ENCODE measurements around the gene ANGPTL7.
"Not testable (repeated sequence)": the region's sequence is repeated elsewhere in the genome, so short reads cannot be mapped to it uniquely, and the experiment has no call there.

Gene ANGPTL7, protein sequence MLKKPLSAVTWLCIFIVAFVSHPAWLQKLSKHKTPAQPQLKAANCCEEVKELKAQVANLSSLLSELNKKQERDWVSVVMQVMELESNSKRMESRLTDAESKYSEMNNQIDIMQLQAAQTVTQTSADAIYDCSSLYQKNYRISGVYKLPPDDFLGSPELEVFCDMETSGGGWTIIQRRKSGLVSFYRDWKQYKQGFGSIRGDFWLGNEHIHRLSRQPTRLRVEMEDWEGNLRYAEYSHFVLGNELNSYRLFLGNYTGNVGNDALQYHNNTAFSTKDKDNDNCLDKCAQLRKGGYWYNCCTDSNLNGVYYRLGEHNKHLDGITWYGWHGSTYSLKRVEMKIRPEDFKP

DNA sequence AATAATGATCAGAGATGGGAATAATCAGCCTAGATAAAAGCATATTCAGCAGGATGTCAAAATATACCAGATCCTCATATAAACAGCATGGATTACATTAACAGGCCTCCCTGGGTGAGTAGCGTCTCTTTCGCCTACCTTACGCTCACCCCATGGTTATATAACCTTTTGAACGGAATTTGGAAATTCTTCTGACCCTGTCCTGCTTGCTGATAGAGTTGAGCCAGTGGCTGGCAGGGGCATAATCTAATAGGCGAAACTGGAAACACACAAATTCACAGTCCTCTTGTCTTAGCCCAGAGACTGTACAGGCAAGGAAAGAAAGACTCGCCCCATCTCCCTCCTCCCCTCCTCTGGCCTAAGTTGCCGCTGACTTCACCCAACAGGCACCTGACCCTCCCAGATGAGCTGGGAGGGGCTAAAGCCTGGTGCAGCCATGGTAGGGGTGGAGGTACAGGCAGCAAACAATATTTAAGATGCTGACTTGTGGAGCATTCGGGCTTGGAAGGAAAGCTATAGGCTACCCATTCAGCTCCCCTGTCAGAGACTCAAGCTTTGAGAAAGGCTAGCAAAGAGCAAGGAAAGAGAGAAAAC is at the start of gene ANGPTL7:
ANGPTL7 (plus strand) TSS at position 498 of the 594 bp plus-strand sequence. CDS start 225 bp downstream, outside the sequence.
- no peak for DNase-seq

DNA sequence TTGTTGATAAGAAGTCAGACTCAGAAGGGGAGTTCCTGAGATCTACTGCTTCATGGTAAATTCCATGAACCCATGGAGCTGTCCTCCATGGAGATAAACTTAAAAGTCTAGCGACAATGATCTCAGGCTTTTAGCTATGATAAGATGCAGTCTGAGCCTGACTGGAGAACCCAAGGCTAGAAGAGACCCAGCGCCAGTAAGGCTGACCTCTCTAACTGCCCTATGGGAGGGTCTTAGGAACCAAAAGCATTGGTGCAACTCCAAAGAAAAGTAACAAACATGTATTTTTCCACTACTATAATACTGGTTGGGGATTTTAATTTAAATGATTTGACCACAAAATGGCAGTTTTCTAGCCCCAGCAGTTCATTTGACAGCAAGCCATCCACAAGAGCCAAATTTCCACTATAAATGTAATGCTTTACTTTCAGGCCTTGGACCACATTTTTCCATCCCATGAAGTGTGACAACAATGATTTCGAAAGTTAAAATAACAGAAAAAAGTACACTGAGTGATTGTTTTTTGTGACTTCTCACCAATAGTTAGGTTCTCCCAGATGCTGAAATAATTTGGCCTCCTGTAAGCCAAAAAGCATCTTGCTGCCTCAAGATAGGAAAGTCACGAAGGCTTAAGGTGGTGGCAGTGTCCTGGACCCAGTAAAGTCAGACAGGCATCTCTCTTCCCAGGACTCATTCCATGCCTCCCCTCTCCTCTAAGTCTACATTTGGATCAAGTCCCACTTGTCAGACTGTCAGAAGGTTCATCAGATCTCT is 46.4 kb upstream of the ANGPTL7 start:
- DNase-seq: no peak

DNA sequence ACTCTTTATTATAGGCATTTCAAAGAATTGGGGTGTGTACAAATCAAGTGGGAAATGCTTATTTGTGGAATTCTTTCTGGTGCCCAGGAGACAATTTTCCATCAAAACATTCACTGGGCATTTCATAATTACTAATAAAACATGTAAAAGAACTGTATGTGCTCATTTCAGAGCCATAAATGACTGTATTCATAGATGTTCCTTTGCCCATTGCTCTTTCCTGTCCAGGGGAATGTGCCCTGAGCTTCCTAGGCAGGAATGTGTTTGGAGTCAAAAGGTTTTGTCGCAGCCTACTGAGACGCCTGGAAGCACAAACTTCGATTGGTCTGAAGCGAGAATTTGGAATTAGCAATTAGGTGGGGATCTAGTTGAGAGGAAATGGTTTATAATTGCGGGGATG is 45.8 kb upstream of the ANGPTL7 start:
- no peak for DNase-seq

DNA sequence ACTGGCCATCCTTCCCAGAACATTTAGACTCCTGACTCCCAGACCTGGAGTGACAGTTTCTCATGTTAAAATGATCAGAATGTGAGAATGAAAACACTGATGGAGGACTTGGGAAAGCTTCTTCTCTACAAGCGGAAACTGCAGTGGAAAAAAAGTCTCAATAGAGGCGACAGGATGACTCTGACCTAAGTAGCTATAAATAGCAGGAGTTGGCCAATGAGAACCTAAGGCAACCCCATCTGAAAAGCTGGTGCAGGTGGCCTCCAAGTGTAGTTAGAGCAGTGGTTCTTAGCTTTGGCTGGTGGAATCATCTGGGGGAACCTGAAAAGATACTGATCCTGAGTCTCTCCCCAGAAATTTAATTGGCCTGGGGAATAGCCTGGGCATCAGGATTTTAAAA is 45.2 kb upstream of the ANGPTL7 start:
- no peak for DNase-seq

DNA sequence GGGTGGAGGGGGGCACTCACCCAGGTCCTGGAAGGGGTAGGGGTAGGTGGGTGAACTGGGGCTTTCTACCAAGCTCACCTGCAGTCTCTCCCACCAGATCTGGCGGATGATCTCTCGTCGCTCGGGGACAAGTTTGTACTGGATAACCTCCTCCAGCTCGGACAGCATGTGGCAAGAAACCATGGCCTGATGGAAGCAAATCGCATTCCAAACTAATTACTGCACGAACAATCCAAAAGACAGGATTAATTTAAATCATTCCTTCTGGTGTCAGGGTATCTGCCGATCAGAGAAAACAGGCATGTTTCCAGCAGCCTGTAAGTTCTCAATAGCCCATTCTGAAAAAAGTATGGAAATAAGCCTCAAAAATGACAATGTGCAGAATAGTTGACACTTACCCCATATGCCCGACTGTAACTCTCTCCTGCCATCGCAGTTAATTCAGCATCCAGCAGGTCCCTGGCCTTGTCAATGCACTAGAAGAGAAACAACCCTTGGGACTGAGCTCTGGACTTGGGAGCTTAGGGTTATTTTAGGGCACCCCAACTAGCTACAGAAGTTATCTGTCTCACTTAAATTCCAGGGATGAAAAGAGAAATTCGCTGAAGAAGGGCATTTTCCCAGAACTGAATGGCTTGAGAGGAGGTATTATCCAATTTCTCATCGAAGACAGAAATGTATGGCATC is 44.4 kb upstream of the ANGPTL7 start:
- DNase-seq: no peak

DNA sequence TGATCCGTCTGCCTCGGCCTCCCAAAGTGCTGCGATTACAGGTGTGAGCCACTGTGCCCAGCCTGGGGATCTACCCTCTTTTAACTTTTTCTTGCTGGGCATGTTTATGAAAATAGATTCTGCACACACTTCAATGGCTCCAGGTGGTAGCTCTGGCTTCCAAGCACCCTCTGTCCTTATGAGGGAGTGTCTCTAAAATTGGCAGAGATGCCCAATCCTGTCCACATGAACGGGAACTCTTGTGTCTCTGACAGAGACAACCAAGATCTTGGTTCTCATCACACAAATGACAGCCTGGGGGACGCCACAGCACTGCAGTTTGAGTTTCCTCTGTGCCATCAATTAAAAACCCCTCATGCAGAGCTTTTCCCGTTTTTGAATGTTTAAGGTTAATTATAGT is 43.4 kb upstream of the ANGPTL7 start:
- DNase-seq: no peak

DNA sequence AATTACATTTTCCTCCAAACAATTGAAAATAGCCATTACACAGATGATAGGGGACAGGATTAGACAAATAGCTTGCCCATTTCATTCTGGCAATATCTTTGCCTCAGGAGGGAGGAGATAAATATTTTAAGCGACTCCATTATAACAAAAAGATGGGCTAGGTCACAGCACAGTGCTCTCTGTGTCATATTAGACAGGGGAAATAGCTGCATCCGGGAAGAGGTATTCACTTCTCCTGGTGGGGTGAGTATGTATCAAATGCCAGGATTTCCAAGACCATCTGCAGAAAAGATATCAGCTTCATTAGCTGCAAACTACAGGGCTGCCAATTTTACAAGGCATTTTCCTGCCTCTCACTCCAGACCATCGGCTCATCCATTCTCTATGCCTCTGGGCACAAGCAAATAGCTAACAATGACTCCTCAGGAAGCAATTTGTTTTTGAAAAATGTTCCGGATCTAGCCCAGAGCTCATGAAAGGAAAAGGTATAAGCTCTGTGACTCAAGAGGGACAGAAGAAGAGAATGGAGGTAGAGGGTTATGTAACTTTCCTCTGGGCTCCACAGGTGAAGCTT is 41.9 kb upstream of the ANGPTL7 start:
- no peak for DNase-seq

DNA sequence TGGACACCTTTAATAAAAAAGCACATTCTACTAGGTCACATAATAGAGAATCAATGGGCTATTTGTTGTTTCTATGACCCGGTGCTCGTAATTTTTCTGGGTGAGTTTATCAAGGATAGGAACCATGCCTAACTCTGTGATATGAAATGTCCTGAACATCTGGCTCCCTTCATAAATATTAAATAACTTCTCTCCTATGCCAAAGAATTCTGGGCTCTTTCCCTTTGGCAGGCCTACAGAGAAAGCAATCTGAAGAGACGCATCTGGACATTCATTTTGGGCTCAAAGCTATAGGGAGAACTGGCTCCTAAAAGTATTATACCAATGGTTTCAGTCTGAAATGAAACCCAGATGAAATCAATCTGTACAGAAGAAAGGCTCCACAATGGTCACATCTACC is 38.8 kb upstream of the ANGPTL7 start:
- no peak for DNase-seq

DNA sequence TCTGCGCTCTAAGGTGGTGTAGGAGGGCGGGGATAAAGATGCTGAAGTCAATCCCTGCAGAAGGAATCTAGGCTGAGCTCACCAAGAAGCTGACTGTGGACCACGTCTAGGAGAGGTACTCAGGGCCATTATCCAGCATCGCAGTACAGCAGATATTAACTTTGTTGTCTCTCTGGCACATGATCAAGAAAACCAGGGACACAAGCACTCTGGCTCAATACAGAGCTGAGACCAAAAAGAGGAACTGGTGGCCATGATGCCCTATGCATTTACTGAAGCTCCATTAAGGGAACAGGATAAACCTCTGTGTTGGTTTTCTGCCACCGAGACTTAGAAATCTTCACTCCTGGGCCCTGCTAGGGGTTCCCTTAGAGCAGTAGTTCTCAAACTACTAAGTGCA is 38.0 kb upstream of the ANGPTL7 start:
- DNase-seq: no peak

DNA sequence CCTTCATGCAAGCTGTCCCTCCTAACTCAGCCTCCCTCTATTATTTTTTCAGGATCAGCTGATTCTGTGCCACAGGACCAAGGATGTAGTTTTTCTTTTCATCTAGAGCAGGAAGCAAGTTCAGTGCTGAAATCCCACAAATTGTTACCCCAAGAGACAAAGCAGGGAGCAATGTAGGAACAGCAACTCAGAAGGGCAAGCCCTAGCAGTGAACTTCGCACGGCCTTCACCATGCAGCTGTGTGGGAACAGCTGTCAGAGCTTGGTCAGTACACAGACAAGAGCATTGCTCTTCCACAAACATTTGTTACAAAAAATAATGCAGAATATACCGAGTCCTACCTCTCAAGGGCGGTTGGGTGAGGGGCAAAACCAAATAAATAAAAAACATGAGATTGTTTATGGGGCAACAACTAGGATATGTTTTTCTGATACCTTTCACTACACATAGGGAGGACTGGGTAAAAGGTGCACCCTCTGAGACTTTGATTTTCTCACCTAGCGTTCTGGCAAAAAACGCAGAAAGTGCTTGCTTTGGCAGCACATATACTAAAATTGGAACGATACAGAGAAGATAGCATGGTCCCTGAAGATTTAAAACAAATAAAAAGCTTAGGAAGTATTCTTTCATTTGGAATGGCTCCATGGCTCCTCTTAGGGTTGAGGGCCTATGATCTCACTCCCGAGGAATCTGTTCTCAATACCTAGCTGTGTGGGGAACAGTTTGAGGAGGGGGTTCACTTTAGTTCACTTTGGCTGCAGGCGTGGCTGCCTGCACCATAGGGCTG is 37.1 kb upstream of the ANGPTL7 start:
- DNase-seq: no peak

DNA sequence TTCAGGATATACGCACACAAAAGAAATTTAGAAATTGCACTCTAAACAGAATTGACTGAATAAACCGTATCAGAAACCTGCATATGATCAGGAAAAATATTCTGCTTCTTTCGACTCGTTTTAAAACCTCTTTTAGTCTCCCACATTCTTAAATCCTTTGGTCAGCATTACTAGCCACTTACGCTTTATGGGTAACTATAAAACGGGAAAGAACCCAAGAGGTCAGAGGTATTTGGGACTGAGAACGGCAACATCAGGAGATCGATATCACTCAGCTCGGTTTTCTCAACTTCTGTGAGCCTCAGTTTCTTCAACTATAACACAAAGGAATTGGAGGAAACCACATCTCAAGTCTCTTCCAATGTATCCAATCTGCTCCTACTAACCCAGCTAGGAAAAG is 36.4 kb upstream of the ANGPTL7 start:
- no peak for DNase-seq

DNA sequence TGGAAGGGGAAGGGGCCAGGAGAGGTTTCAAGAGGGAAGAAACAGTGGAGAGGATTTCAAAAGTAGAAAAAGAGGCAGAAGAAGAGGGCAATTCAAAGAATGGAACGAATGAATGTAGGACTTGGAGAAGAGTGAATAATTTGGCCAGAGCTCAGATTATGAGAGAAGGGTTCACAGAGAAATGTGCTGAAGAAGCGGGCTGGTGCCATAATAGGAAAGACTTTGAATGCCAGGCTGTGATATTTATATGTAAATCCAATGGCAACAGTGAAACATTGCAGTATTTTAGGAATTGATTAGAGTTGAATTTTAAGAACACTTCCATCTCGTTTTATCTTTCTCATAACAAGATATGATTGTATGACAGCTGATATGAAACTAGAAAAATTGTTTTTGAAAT is 36.0 kb upstream of the ANGPTL7 start:
- DNase-seq: no peak

DNA sequence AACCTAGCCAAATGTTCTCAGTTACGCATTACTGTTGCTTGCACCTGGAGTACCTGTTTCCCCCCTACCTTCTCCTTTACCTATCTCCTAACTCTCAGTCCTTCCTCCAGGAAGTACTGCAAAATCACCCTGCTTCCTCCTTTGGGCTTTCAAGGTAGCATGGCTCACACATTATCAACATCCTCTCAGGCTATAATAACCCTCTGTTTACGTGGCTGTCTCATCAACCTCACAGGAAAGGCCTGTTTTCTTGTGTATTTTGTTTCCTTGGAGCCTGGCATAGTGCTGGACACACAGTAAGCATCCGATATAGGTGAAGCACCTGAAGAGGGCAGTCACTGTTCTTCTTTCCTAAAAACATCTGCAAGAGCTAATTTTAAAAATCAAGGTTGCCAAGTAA is 32.7 kb upstream of the ANGPTL7 start:
- DNase-seq: no peak

DNA sequence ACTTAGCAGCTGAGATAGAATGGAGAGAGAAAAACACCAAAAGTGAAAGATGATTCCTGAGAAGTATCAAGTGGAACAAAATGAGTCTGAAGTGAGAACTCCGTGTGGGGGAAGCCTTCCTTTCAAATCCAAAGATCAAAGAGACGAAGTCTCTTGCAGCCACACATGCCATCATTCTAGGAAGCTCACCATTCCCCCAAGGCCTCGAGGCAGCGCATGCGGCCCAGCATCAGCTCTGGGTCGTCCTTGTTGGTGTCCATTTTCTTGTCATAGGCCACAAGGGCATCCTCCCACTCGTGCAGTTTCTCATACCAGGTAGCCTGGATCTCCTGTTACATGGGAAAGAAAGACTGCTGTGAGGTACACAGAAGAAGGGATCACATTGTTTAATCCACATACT is 32.2 kb upstream of the ANGPTL7 start:
- DNase-seq: no peak

DNA sequence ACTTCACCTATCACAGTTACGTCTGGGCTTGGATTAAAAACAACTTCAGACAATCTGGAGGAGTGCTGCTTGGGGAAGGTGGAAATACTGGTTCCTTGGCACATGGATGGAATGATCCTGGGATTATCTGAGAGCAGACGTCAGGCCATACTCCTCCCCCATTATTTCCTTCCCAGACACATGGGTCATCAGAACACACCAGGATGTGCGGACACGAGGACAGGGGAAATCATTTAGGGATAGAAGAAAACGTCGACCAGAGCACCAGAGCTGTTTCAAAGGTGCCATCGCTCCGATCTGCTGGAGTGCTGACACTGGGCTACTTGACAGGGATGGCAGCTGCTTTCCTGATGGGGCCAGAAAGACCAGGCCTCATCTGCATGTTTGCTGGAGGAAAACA is 31.8 kb upstream of the ANGPTL7 start:
- DNase-seq: no peak

DNA sequence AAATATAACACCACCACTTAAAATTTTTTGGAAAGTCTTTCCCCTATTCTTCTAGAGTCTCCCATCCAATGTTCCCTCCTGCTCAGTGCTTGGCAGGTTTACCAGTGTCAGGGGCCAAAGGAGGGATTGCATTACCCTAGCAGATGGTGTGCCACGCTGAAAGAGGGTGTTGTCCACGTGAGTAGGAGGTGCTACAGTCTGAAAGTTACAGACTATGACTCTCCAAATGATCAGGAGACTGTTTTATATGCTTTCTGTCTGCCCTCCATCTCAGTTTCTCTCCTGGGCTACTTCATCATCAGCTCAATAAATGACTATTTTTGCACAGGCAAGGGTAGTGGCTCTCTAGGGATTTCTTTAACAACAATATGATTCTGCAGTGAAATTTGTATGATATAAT is 31.3 kb upstream of the ANGPTL7 start:
- no peak for DNase-seq

DNA sequence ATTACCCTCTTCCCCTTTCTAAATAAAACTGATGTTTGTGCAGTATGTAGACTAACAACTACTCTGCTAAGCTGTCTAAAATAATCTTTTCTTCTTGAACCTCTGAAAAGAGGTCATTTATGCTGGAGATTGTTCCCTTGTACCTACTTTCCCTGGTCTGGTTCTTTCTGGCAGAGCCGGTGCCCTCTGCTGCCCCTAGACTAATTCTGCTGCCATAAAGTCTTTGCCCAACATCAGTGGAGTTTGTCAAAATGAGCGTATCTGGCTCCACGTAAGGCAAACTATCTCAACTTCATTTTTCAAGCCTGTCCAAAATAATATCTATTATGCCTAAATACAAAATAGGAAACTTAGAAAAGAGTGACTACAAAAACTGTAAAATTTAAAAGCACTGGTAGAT is 30.9 kb upstream of the ANGPTL7 start:
- DNase-seq: no peak

DNA sequence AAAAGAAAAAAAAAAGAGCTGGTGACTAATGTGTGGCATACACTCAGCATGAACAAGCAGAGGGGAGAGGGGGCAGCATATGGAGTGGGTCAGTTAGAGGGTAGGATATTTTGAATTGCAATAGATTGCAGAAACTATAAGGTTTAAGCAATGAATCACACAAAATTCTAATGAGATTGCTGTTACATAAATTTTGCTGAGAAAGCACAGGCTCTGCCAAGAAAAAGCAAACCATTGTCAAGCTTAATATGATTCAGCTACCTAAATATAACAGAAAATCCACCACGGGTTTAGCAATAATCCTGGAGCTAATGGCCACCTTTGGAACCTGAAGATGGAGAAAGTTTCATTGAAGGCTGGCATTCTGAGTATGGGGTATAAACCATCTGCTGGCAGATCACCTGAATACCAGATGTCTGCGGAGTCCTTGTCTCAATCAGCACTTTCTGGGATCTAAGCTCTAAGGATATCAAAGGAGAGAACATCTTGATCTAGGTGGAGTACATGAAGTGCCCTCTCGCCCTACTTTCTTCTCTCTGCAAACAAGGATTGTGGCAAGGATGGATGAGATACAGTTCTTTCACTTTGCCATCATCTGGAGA is 30.3 kb upstream of the ANGPTL7 start:
- DNase-seq: no peak

DNA sequence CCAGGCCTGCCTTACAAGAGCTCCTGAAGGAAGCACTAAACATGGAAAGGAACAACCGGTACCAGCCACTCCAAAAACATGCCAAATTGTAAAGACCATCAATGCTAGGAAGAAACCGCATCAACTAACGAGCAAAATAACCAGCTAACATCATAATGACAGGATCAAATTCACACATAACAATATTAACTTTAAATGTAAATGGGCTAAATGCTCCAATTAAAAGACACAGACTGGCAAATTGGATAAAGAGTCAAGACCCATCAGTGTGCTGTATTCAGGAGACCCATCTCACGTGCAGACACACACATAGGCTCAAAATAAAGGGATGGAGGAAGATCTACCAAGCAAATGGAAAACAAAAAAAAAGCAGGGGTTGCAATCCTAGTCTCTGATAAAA is 26.4 kb upstream of the ANGPTL7 start:
- not testable (repeated sequence) for DNase-seq

DNA sequence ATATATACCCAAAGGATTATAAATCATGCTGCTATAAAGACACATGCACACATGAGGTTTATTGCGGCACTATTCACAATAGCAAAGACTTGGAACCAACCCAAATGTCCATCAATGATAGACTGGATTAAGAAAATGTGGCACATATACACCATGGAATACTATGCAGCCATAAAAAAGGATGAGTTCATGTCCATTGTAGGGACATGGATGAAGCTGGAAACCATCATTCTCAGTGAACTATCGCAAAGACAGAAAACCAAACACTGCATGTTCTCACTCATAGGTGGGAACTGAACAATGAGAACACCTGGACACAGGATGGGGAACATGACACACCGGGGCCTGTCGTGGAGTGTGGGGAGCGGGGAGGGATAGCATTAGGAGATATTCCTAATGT is 22.4 kb upstream of the ANGPTL7 start:
- DNase-seq: not testable (repeated sequence)

DNA sequence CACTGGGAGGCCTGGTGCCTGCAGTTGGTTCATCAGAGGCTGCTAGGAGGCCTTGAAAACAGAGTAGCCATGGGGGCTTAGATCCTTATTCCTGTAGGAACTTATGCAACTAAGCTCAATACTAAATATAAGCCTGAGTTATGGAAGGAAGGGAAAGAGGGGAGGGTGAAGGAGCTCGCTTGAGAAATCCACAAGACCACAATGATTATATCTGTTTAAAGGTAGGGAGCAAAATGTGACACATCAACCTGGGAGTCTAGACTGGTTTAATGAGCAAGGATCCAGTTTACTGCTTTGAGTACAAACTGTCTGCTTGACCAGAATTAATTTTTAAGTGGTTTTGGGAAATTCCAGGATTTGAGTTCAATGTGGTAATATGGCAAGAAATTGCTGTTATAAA is 20.4 kb upstream of the ANGPTL7 start:
- DNase-seq: no peak

DNA sequence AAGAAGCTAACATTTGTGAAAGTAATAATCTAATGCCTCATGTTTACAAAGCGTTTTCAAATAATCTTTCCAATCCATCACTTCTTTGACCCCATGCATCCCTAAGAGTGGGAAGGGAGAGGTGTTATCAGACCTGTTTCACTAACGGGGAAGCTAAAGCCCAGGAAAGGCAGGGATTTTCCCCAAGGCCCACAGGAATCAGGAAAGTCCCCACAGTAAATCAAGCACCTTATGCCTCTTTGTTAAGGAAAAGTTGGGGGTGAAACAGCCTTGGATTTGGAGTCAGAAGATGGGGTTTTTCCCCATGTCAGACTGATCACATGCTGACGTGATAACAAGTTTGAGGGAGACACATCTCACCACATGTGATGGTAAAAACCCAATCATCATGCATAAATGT is 20.0 kb upstream of the ANGPTL7 start:
- DNase-seq: no peak

All from CD4-positive, alpha-beta T cell treated with Interleukin-1 beta for 1 hour (primary cell).